Measurements from ENCODE around the gene MTHFD2. TPM values are rescaled to one million over a fixed set of nuclear protein-coding genes. Genes with fewer than 3 reads are reported as not detected.

The MTHFD2 gene
- total RNA-seq, 2 donors from 2014 or later: 12.9 to 15.8 TPM

DNA sequence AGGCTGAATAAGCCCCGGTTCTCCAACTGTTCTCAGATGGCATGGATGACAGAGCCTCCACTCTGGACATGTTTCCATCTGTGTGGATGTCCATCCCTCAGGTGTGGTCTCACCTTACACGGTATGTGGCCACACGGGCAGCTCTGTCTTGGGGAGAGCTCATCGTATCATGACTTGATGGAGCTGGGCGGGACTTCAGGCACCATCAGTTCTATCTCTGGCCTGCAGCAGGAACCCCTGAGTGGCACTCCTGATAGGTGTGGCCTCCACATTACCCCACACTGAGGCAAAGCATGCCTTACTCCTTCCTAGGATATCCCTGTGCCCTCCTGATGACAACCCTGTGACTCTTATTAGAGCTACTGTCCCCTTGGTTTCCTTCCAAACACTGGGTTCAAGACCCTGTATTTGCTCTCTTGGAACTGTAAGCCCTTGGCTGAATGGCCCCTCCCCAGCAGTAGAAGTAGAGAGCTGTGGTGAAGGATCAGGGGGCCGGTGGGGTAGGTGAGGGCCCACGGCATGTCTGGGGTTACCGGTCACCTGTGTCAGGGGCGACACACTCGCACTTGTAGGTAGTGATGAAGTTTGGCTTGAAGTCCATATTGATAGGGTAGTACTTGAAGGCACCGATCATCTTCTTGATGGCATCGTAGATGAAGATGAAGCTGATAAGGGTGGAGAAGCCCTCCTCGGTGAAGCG lies 48.2 kb downstream of the MTHFD2 start:
- no peak for TF ChIP-seq CTCF (IDR thresholded peaks at IDR 0.05)
- H3K27ac ChIP-seq: no peak overlapping the region
- no peak for DNase-seq (ENCODE audit: low spot score)
- H3K4me1 ChIP-seq: no peaks in the 10 kb centered on the region
- no peaks in the 10 kb centered on the region for H3K9me3 ChIP-seq
- no peak overlapping the region for H3K4me3 ChIP-seq
- no peaks in the 10 kb centered on the region for H3K36me3 ChIP-seq
- H3K27me3 ChIP-seq: no peaks in the 10 kb centered on the region

- no peak overlapping the region for H3K27ac ChIP-seq
- H3K9me3 ChIP-seq: no peaks in the 10 kb centered on the region
- no peak for DNase-seq (ENCODE audit: low spot score)
- H3K27me3 ChIP-seq: no peaks in the 10 kb centered on the region
- no peaks in the 10 kb centered on the region for H3K4me1 ChIP-seq
- no peak overlapping the region for H3K4me3 ChIP-seq
- no peak for TF ChIP-seq CTCF (IDR thresholded peaks at IDR 0.05)
- no peaks in the 10 kb centered on the region for H3K36me3 ChIP-seq
Measured at GRCh38 chr2:74249406-74250122, 51.1 kb downstream of the MTHFD2 start.

- no peak for DNase-seq (ENCODE audit: low spot score)
- no peaks in the 10 kb centered on the region for H3K27me3 ChIP-seq
- peak; percentile 78 to 79 for TF ChIP-seq CTCF (IDR thresholded peaks at IDR 0.05)
Measured at GRCh38 chr2:74250189-74250631, 51.8 kb downstream of the MTHFD2 start.

GRCh38 chr2:74252036-74252435 lies 53.6 kb downstream of the MTHFD2 start:
- Histone ChIP-seq H3K4me3 (no peak overlapping the region), H3K27ac (no peak overlapping the region), H3K4me1 (no peaks in the 10 kb centered on the region), H3K9me3 (no peaks in the 10 kb centered on the region), H3K36me3 (no peaks in the 10 kb centered on the region), H3K27me3 (no peaks in the 10 kb centered on the region)
- no peak for DNase-seq (ENCODE audit: low spot score)
- TF ChIP-seq CTCF (IDR thresholded peaks at IDR 0.05): no peak

More at GRCh38 chr2:74250189-74250631, 51.8 kb downstream of the MTHFD2 start:
- Histone ChIP-seq H3K4me3 (no peak overlapping the region), H3K27ac (no peak overlapping the region), H3K9me3 (no peaks in the 10 kb centered on the region), H3K36me3 (no peaks in the 10 kb centered on the region), H3K4me1 (no peaks in the 10 kb centered on the region)

DNA sequence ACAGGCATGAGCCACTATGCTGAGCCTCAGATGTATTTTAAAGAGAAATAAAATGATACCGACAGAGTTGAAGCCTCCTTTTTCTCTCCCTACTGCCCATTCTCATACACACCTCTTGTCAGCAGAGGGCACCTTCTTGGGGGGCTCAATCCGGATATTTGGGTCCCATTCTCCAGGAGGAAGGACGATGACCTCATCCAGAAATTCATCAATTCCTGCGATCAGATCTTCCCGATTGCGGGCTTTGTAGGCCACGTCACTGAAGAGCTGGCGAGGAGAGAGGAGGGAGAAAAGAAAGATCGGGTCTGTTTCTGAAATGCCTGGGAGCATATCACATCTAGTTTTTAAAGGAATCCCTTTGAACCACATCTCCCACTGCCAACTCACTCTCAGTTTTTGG lies 54.4 kb downstream of the MTHFD2 start:
- no peaks in the 10 kb centered on the region for H3K27me3 ChIP-seq
- no peak for TF ChIP-seq CTCF (IDR thresholded peaks at IDR 0.05)
- H3K36me3 ChIP-seq: no peaks in the 10 kb centered on the region
- no peak for DNase-seq (ENCODE audit: low spot score)
- H3K9me3 ChIP-seq: no peaks in the 10 kb centered on the region
- H3K4me1 ChIP-seq: no peaks in the 10 kb centered on the region
- H3K27ac ChIP-seq: no peak overlapping the region
- H3K4me3 ChIP-seq: no peak overlapping the region

Measured in right atrium auricular region (tissue), 2 donors.